NCI-H524 (cell line): ENCODE results near the gene OR52W1.
"Not testable (repeated sequence)": the region's sequence is repeated elsewhere in the genome, so short reads cannot be mapped to it uniquely, and the experiment has no call there.

Source experiments
- DNase-seq, 2 experiments: peaks; one replicate each; lab custom pipeline; 2025; lab: John Stamatoyannopoulos, UW

OR52W1 gene

DNA sequence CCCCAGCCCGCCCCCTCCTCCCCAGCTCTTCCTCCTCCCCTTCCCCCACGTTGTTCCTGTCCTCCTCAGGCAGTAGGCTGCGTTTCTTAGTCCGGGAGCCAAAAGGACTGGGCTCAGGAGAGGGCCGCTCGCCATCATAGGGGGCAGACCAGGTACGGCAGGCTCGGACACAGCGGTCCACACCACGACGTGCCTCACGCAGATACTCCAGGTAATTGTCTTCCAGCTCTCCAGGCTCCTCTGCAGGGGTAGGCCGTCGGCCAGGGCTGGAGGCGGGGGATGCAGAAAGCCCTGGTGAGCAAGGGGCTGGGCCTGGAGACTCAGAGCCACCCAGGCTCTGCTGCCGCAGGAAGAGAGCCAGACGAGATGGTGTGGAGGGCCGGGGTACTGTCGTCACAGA, 18.7 kb downstream of the OR52W1 start:
- DNase-seq = no peak

DNA sequence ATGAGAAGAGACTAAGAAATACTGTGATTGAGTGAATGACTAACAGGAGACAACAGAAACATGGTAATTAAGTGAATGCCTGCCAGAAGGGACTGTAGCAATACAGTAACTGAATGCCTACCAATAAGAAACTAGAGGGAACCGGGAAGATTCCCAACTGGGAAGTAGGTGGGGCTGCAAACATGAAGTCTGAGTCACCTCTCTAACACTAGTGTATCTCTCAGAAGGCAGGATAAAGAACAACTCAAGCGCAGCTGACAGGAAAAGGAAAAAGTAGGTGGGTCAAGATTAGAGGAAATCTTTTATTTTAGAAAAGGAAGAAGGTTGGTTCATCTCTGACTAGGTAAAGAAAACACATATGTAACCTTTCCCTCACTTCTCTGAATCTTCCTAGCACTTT, 20.3 kb downstream of the OR52W1 start:
- no peak for DNase-seq

DNA sequence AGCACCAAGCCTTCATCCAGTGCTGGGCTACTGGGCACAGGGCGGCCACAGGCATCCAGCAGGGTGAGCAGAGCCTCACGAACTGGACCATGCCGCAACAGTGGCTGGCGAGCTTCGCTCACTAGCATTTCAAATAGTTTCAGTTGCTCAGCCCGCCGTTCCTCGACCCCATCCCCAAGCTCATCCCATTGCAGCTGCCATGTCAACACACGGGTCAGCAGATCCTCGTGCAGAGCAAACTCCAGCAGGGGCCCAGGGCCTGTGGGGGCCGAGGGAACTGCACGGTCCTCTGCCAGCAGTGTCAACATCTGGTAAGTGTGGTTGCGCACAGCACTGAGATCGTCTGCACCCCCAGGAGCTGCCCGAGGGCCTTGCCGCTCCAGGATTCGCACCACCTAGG, 24.8 kb downstream of the OR52W1 start:
- DNase-seq = no peak

DNA sequence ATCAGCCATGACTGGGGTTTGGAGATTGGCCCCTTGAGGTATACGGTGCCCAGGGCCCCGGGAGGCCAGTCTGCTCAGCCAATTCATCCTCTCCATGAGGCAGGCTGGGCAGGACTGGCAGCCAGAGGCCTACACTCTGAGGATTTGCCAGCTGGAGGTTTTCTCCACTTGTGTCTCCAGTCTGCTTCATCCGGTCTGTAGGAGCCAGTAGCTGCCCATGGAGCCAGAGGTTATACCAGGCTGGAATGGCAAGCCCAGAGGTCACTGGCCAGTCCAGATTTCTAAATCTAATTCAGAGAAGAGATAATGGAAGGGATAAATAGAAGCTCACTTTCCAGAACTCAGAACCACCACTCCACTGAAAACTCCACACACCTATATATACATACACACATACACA, 25.4 kb downstream of the OR52W1 start:
- DNase-seq = no peak

DNA sequence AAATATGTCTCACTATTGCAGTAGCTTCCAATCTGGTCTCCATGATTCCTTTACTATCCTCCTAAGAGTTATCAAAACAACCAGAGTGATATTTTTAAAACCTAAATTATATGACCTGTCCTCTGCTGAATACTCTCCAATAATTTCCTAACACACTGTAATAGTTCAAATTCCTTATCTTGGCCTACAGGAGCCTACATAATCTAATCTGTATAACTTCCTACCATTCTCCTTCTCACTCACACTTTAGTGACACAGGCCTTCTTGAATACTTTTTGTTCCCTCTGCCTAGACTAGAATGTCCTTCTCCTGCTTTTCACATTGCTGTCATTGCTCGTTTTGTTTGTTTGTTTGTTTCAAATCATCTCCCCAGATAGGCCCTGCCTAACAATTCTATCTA, 26.0 kb downstream of the OR52W1 start:
- no peak for DNase-seq

DNA sequence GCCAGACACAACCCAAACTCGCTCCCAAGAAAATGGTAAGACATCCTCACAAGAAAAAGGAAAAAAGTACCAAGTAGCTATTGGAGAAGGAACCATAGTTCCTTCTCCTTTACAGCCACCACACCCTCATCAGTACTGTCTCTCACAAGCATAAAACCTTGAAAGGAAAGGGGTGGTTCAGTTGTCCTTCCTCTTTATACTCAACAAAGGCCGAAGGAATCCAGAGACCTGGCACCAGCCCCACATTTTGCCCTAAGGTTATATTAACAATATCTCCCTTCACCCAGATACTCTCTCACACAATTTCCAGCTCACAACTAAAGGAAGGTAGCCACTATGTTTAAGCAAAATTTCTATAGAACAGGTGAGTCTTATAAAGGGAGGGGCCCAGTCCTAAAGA, 26.9 kb downstream of the OR52W1 start:
- no peak for DNase-seq

DNA sequence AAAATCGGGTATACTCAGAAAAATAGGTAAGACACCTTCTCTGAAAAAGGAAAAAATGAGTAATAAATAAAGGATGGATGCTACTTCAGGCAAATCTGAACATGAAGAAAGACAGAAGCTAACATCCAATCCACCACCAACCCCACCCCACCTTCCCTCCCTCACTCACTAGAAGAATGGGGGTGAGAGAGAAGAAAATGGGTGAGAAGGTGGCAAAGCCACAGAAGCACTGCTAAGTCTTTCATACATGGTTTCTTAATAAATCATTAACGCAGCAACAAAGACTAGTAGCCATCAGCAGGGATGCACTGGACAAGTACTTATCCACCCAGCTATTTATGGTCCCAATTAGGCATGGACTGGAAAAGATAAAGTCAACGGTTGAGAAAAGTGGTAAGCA, 29.5 kb downstream of the OR52W1 start:
- DNase-seq = no peak

DNA sequence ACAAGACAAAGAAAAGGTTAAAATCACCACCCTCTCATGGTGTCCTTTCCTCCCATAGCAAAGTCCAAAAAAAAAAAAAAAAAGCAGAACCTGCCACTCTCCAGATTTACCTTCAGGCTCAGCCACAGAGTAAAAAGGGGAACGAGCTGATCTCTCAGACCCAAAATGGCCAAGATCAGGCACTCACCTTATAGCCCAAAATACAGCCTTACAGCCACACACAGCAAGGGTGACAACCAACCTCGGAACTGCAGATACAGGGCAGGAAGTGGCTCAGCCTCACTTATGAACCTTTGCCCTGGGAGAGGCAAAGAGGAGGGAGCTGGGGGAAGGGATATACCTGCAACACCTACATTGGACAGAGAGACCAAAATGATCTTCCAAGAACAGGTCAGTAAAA, 30.9 kb downstream of the OR52W1 start:
- no peak for DNase-seq

DNA sequence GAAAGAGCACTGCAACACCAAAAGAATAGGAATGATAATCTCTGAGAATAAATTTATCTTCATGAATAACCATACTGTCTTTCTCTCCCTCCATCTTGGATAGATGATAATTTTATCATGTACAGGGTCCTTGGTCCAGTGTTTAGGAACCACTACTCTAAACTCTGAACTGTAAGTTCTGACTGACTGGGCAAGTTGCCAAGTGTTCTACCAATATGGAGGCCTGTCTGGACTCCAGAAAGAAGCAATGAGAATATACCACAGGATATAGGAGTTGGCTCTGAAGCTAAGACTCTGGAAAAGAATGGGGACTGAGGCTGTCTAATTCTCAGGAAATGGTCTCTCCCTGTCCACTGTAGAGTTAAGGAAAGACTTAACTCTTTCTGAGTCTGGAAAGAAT, 33.9 kb downstream of the OR52W1 start:
- no peak for DNase-seq

DNA sequence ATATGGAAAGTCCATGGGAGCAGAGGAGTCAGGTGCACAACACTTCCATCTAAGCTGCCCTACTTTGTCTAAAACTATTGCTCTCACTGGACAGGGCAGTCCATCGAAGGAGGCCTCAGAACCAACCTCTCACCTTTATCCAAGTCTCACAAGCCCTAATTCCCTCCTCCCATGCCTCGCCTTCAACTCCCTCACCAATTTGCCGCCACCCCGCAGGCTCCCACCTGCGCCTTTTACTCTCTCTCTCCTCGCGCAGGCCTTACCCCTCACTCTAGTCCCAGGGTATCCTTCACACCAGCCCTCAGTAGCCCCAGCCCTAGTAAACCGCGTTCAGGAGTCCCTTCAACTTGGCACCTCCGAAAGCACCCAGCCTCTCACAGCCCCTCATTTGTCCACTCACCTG, 35.0 kb downstream of the OR52W1 start:
- no peak for DNase-seq

DNA sequence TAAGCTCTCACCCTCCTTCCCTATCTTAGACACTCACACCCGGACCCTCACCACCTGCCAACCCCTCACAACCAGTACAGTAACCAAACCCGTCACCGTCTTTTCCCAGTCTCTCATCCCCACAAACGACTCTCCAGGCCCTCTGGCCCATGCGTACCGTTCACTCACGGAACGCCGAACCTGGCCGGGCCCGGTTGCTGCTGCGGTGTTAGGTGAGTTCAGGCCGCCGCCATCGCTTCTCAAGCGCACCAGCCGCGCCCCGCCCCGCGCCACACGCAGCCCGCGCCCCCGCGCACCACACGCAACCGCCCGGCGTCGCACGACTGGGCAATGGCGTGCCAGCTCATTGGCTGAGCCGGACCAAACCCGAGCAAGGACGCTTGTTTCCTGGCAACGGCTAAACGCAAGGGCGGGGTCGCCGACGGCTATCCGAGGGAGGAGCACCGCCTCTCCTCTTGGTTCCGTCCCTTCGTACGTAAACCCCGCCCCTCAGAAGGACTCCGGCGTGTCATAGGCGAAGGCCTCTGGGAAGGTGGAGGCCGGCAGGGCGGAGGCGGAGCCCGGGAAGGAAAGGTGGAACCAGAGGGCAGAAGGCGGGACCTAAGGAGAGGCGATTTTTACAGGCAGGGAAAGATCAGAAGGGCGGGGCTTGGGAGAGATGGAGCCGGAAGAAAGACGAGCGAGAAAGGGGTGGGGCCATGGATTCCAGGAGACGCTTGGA, 35.5 kb downstream of the OR52W1 start, which contains the start of gene FHIP1B:
FHIP1B (minus strand) TSS at position 250 of the 721 bp plus-strand sequence. CDS start 10,120 bp downstream, outside the sequence.
- DNase-seq = peak; percentile 99 to 100

DNA sequence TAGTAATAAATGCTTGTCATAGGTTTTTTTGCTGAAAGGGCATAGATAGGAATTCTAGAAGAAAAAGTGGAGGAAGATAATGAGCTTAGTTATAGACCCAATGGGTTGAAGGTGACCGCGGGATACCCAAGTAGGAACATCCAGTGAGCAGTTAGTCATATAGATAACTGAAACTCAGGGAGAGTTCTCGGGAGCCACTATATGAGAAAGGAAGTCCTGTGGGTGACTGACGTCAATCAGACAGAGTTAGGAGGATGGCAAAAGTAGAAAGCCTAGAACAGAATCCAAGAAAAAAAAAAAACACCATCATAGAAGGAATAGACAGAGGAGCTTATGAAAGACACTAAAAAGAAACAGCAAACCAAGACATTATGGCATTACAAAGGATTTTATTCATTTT, 38.2 kb downstream of the OR52W1 start:
- DNase-seq = no peak

DNA sequence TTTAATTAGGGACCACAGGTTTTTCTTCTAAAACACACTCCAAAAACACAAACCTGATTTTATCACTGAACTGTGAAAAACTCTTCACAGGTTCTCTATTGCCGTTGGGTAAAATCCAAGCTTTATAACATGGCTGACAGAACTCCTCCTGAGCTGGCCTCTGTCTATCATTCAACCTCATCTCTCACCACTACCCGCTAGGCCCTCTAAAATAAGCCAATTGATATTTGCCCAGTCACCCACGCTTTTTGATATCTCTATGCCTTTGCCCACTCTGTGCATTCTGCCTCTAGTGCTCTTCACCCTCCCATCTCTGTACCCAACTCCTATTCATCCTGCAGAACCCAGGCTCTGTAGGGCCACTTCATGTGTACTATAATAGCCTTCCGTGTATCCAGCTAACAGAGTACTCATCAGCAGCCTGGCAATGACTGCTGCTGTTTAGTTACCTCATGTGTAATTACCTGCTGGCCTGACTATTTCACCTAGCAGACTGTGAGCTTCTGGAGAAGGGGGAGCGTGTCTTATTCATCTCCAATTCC, 38.8 kb downstream of the OR52W1 start:
- DNase-seq = no peak

DNA sequence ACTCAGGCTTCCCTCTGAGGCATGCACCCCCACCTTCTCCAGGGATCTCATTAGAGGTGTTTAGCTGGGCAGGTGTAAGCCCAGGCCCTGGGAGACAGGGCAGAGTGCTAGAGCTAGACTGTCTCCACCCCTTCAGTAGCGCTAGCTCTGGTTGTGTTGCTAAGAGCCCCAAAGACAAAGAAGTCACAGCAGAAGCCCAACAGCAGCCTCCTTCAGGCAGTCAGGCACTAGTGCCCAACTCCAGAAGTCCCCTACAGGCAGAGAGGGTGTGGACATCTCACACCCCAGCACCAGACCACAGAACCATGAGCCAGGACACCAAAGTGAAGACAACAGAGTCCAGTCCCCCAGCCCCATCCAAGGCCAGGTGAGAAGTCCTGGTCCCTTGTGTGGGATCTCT, 39.9 kb downstream of the OR52W1 start, which contains the start of gene CNGA4:
CNGA4 (plus strand) TSS at position 188 of the 400 bp plus-strand sequence; CDS start at position 306, 118 bp downstream.
- no peak for DNase-seq

DNA sequence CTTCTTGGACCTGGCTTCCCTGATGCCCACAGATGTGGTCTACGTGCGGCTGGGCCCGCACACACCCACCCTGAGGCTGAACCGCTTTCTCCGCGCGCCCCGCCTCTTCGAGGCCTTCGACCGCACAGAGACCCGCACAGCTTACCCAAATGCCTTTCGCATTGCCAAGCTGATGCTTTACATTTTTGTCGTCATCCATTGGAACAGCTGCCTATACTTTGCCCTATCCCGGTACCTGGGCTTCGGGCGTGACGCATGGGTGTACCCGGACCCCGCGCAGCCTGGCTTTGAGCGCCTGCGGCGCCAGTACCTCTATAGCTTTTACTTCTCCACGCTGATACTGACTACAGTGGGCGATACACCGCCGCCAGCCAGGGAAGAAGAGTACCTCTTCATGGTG, 41.1 kb downstream of the OR52W1 start:
- no peak for DNase-seq

DNA sequence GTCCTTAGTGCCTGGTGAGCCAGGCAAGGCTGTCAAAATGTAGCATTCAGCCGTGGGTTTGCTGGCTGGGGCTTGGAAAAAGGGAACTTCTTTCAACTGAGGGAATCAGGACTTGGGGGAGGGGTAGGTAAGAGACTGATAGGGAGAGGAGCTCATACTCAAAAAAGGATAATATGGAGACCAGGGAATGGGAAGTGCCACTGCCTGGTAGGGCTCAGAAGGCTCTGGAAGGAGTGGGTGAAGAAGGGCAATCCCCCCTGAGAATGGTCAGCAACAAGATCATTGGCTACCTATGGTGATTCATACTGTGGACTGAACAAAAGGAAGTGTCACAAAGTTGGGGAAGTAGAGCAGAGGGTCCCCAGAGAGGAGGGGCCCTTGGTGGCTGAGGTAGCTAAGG, 41.8 kb downstream of the OR52W1 start:
- DNase-seq = no peak

DNA sequence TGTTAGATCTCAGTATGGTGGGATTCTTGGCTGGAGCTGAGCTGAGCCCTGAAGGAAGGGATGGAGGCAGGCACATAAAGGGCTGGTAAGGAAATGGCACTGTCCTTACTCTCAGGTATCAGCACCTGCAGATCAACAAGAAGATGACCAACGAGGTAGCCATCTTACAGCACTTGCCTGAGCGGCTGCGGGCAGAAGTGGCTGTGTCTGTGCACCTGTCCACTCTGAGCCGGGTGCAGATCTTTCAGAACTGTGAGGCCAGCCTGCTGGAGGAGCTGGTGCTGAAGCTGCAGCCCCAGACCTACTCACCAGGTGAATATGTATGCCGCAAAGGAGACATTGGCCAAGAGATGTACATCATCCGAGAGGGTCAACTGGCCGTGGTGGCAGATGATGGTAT, 42.3 kb downstream of the OR52W1 start:
- DNase-seq = no peak

DNA sequence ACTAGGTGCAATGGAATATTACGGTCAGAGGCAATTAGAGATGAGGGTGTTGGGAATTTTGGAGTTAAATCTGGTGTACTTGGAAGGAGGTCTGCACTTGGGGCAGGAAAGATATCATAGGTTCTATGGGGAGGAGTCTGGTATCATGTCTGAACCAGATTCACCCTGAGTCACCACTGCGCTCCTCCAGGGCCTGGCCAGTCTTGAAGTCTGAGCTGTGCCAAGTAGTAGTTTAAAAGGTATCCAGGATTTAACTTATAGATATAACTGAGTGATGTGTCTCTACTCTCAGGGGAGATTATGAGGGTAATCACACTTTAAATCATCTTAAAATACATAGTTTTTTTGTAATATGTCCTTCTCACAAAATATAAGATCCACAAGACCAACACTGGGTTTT, 46.5 kb downstream of the OR52W1 start:
- DNase-seq = no peak

DNA sequence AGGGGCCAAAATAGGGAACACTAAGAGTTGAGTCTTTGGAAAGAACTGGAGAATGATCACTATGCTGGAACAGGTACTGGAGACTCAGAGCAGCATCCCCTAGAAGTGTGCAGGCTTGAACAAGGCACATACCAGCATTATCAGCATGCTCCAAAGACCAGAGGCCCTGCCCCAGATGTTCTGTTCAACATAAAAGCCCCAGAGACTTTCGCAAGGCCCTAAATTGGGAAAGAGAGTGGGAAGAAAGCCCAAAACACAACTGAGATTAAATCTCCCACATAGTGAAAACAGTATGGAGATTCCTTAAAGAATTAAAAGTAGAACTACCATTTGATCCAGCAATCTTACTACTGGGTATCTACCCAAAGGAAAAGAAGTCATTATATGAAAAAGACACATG, 49.2 kb downstream of the OR52W1 start:
- DNase-seq = no peak

DNA sequence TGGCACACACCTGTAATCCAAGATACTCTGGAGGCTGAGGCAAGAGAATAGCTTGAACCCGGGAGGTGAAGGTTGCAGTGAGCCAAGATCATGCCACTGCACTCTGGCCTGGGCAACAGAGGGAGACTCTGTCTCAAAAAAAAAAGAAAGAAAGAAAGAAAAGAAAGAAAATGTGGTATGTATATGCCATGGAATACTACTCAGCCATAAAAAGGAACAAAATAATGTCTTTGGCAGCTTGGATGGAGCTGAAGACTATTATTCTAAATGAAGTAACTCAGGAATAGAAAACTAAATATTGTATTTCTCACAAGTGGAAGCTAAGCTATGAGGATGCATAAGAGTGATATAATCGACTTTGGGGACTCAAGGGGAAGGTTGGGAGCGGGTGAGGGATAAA, 49.9 kb downstream of the OR52W1 start:
- not testable (repeated sequence) for DNase-seq
